Measurements from ENCODE around the gene ELANE. TPM values are rescaled to one million over a fixed set of nuclear protein-coding genes. Genes with fewer than 3 reads are reported as not detected.

Gene ELANE
- total and polyA plus RNA-seq, 9 of the 15 experiments (the other 6 are each of a cell fraction or from before 2014, with no cell fraction given), result not detected

DNA sequence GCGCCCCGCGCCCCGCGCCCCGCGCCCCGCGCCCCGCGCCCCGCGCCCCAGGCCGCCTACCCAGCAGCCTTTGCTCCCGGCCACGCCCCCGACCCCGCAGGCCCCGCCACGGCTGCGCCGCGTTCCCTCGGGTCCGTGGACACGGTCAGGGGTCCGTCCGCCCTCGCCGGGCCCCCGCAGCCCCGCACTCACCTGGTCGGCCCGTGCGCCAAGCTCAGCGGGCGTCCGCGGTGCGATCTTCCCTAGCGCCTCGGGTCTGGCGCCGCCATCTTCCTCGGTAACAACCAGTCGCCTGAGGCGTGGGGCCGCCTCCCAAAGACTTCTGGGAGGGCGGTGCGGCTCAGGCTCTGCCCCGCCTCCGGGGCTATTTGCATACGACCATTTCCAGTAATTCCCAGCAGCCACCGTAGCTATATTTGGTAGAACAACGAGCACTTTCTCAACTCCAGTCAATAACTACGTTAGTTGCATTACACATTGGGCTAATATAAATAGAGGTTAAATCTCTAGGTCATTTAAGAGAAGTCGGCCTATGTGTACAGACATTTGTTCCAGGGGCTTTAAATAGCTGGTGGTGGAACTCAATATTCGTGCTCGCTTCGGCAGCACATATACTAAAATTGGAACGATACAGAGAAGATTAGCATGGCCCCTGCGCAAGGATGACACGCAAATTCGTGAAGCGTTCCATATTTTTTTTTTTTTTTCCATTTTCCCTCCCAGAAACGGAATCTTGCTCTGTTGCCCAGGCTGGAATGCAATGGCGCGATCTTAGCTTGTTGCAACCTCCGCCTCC lies 41.0 kb downstream of the ELANE start, which contains the start of the genes MED16 and RNU6-9 (continued):
- TF ChIP-seq, protein P1, sequence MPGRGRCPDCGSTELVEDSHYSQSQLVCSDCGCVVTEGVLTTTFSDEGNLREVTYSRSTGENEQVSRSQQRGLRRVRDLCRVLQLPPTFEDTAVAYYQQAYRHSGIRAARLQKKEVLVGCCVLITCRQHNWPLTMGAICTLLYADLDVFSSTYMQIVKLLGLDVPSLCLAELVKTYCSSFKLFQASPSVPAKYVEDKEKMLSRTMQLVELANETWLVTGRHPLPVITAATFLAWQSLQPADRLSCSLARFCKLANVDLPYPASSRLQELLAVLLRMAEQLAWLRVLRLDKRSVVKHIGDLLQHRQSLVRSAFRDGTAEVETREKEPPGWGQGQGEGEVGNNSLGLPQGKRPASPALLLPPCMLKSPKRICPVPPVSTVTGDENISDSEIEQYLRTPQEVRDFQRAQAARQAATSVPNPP (IDR thresholded peaks at IDR 0.05; ENCODE audit: borderline replicate concordance, insufficient read depth, insufficient read length), result peak; percentile 96
- TF ChIP-seq ZBTB2 (IDR thresholded peaks at IDR 0.05) (no peak), NCOR1 (IDR thresholded peaks at IDR 0.05) (0 out of 2 replicates have a peak, but pooled peaks have one; percentile 4), NFATC3 (IDR thresholded peaks at IDR 0.05) (no peak), ERF (CRISPR knock-in tag; IDR thresholded peaks at IDR 0.05) (no peak), RBM17 (IDR thresholded peaks at IDR 0.05; ENCODE audit: borderline replicate concordance, low read depth, low read length) (no peak), SAFB (IDR thresholded peaks at IDR 0.05; ENCODE audit: borderline replicate concordance, low read depth, low read length) (0 out of 2 replicates have a peak, but pooled peaks have one; percentile 46), ZNF224 (CRISPR knock-in tag; IDR thresholded peaks at IDR 0.05) (no peak), ZFP91 (CRISPR knock-in tag; IDR thresholded peaks at IDR 0.05) (no peak), MAFG (tag; conservative IDR thresholded peaks at IDR 0.05) (peak; percentile 65; the same call in 1 of the 2 replicates), ZEB2 (IDR thresholded peaks at IDR 0.05) (peak; percentile 25; the same call in 1 of the 2 replicates), TAF1 (IDR thresholded peaks at IDR 0.05; ENCODE audit: control insufficient read depth, extremely low read depth, insufficient read depth, low read length, severe bottlenecking) (peak; percentile 70), NBN (IDR thresholded peaks at IDR 0.05; ENCODE audit: low read depth) (no peak; the same call in 1 of the 2 replicates)
- TF ChIP-seq, protein P2, sequence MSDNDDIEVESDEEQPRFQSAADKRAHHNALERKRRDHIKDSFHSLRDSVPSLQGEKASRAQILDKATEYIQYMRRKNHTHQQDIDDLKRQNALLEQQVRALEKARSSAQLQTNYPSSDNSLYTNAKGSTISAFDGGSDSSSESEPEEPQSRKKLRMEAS (CRISPR knock-in tag; IDR thresholded peaks at IDR 0.05), result peak; percentile 30; the same call in 1 of the 2 replicates
- TF ChIP-seq, protein P3, sequence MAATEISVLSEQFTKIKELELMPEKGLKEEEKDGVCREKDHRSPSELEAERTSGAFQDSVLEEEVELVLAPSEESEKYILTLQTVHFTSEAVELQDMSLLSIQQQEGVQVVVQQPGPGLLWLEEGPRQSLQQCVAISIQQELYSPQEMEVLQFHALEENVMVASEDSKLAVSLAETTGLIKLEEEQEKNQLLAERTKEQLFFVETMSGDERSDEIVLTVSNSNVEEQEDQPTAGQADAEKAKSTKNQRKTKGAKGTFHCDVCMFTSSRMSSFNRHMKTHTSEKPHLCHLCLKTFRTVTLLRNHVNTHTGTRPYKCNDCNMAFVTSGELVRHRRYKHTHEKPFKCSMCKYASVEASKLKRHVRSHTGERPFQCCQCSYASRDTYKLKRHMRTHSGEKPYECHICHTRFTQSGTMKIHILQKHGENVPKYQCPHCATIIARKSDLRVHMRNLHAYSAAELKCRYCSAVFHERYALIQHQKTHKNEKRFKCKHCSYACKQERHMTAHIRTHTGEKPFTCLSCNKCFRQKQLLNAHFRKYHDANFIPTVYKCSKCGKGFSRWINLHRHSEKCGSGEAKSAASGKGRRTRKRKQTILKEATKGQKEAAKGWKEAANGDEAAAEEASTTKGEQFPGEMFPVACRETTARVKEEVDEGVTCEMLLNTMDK (IDR thresholded peaks at IDR 0.05; ENCODE audit: borderline replicate concordance, insufficient read depth, low read depth, low read length, poor library complexity, severe bottlenecking), result no peak
